H9 (cell line): ENCODE results near the gene TRMT6. TPM values are rescaled to one million over a fixed set of nuclear protein-coding genes. Genes with fewer than 3 reads are reported as not detected.
A peak's percentile ranks its signal among the peaks of the same experiment; 100 is the strongest.

Source experiments
- DNase-seq: peaks from one replicate; pipeline ENCODE4 v3.0.0-alpha.2; 2017
- H2AFZ ChIP-seq: one replicate; pipeline ENCODE4 v1.6.1; 2013; ENCODE audit warnings: mild to moderate bottlenecking, low read length, control low read depth, moderate library complexity
- H2AK5ac ChIP-seq: 2 replicates; pipeline ENCODE4 v1.6.1; 2013; ENCODE audit warnings: low read length, control low read depth, mixed read lengths; ENCODE audit not compliant: insufficient read length
- H2BK120ac ChIP-seq: one replicate; pipeline ENCODE4 v1.6.1; 2013; ENCODE audit warnings: low read depth, mild to moderate bottlenecking, low read length, control low read depth, inconsistent platforms; ENCODE audit not compliant: poor library complexity, severe bottlenecking
- H2BK12ac ChIP-seq: 2 replicates; pipeline ENCODE4 v1.6.1; 2013; ENCODE audit warnings: low read length, control low read depth, mixed read lengths, low read depth; ENCODE audit not compliant: insufficient read length
- H2BK15ac ChIP-seq: 2 replicates; pipeline ENCODE4 v1.6.1; 2013; ENCODE audit warnings: low read depth, low read length, control low read depth
- H2BK20ac ChIP-seq: one replicate; pipeline ENCODE4 v1.6.1; 2013; ENCODE audit warnings: low read depth, mild to moderate bottlenecking, low read length, control low read depth, inconsistent platforms; ENCODE audit not compliant: poor library complexity, severe bottlenecking
- H2BK5ac ChIP-seq: 2 replicates; pipeline ENCODE4 v1.6.1; 2013; ENCODE audit warnings: low read length, control low read depth, mixed read lengths; ENCODE audit not compliant: insufficient read length
- H3K14ac ChIP-seq: 2 replicates; pipeline ENCODE4 v1.6.1; 2013; ENCODE audit warnings: low read length, control low read depth; ENCODE audit not compliant: insufficient read depth
- H3K18ac ChIP-seq: 2 replicates; pipeline ENCODE4 v1.6.1; 2013; ENCODE audit warnings: low read depth, mild to moderate bottlenecking, mixed read lengths, low read length, control low read depth; ENCODE audit not compliant: insufficient read length
- H3K23ac ChIP-seq: 2 replicates; pipeline ENCODE4 v1.6.1; 2013; ENCODE audit warnings: low read length, control low read depth, mixed read lengths, low read depth; ENCODE audit not compliant: insufficient read length
- H3K23me2 ChIP-seq: 2 replicates; pipeline ENCODE4 v1.6.1; 2013; ENCODE audit warnings: low read depth, mild to moderate bottlenecking, mixed read lengths, low read length, control low read depth; ENCODE audit not compliant: insufficient read length, poor library complexity, severe bottlenecking
- H3K27ac ChIP-seq: 2 replicates; pipeline ENCODE4 v1.5.1; 2013; ENCODE audit warnings: low read length, control low read depth, mixed read lengths, low read depth; ENCODE audit not compliant: insufficient read length
- H3K27me3 ChIP-seq: 2 replicates; pipeline ENCODE4 v1.6.1; 2013; ENCODE audit warnings: low read length, control low read depth, inconsistent platforms; ENCODE audit not compliant: insufficient read depth
- H3K4ac ChIP-seq: 2 replicates; pipeline ENCODE4 v1.6.1; 2013; ENCODE audit warnings: low read depth, mild to moderate bottlenecking, control low read depth, inconsistent platforms, low read length, moderate library complexity
- H3K4me1 ChIP-seq: 2 replicates; pipeline ENCODE4 v1.6.1; 2013; ENCODE audit warnings: low read length, control low read depth, inconsistent platforms; ENCODE audit not compliant: insufficient read depth
- H3K4me2 ChIP-seq: 2 replicates; pipeline ENCODE4 v1.6.1; 2013; ENCODE audit warnings: low read length, control low read depth, mixed read lengths; ENCODE audit not compliant: insufficient read length, insufficient read depth
- H3K56ac ChIP-seq: 2 replicates; pipeline ENCODE4 v1.6.1; 2013; ENCODE audit warnings: low read depth, mild to moderate bottlenecking, mixed read lengths, low read length, control low read depth; ENCODE audit not compliant: insufficient read length
- H3K79me1 ChIP-seq: 2 replicates; pipeline ENCODE4 v1.6.1; 2013; ENCODE audit warnings: low read depth, mild to moderate bottlenecking, moderate library complexity, low read length, control low read depth, inconsistent platforms; ENCODE audit not compliant: insufficient read depth, poor library complexity, severe bottlenecking
- H3K79me2 ChIP-seq: 2 replicates; pipeline ENCODE4 v1.6.1; 2013; ENCODE audit warnings: low read length, control low read depth, inconsistent platforms; ENCODE audit not compliant: insufficient read depth
- H3K9ac ChIP-seq: 2 replicates; pipeline ENCODE4 v1.6.1; 2013; ENCODE audit warnings: low read length, control low read depth, mixed read lengths; ENCODE audit not compliant: insufficient read length; ENCODE audit errors: extremely low read depth
- H3K9me3 ChIP-seq: one replicate; pipeline ENCODE4 v1.6.1; 2013; ENCODE audit warnings: low read depth, low read length, inconsistent platforms; ENCODE audit not compliant: control insufficient read depth
- H3T11ph ChIP-seq: one replicate; pipeline ENCODE4 v1.6.1; 2013; ENCODE audit warnings: mild to moderate bottlenecking, low read length, control low read depth, inconsistent platforms
- H4K20me1 ChIP-seq: one replicate; pipeline ENCODE4 v1.6.1; 2013; ENCODE audit not compliant: control insufficient read depth, insufficient read length, insufficient read depth
- H4K5ac ChIP-seq: 2 replicates; pipeline ENCODE4 v1.6.1; 2013; ENCODE audit warnings: low read depth, mild to moderate bottlenecking, mixed read lengths, low read length, control low read depth; ENCODE audit not compliant: insufficient read length
- H4K8ac ChIP-seq: replicated peaks from 2 replicates; pipeline ENCODE4 v1.6.1; 2013; ENCODE audit warnings: low read length, control low read depth, mixed read lengths, low read depth; ENCODE audit not compliant: insufficient read length
- H4K91ac ChIP-seq: 2 replicates; pipeline ENCODE4 v1.6.1; 2013; ENCODE audit warnings: low read depth, mild to moderate bottlenecking, moderate library complexity, mixed read lengths, low read length, control low read depth; ENCODE audit not compliant: insufficient read length
- H3K27ac Mint-ChIP-seq, 3 experiments: 2 replicates in 2 of 3; 3 replicates in 1 of 3; pipeline ENCODE4 v1.8.0; 2020 to 2021; ENCODE audit warnings: mixed read lengths in 3 of 3, mild to moderate bottlenecking in 1 of 3, moderate library complexity in 1 of 3
- H3K27me3 Mint-ChIP-seq: 2 replicates; pipeline ENCODE4 v1.8.0; 2021; ENCODE audit warnings: low read depth, mild to moderate bottlenecking, moderate library complexity, mixed read lengths
- H3K36me3 Mint-ChIP-seq, 3 experiments: 2 replicates in 2 of 3; 3 replicates in 1 of 3; pipeline ENCODE4 v1.8.0; 2020 to 2021; ENCODE audit warnings: low read depth in 3 of 3, mixed read lengths in 3 of 3; ENCODE audit not compliant: insufficient read depth in 1 of 3
- H3K4me1 Mint-ChIP-seq, 2 experiments: 2 replicates each; pipeline ENCODE4 v1.8.0; 2020; ENCODE audit warnings: mixed read lengths in 2 of 2
- H3K4me3 Mint-ChIP-seq, 2 experiments: 2 replicates in 1 of 2; 3 replicates in 1 of 2; pipeline ENCODE4 v1.8.0; 2020 to 2021; ENCODE audit warnings: mild to moderate bottlenecking in 2 of 2, mixed read lengths in 2 of 2, moderate library complexity in 1 of 2
- H3K9me3 Mint-ChIP-seq, 2 experiments: 2 replicates in 1 of 2; 3 replicates in 1 of 2; pipeline ENCODE4 v1.8.0; 2020; ENCODE audit warnings: mild to moderate bottlenecking in 2 of 2, mixed read lengths in 2 of 2, moderate library complexity in 1 of 2
- CTCF ChIP-seq: fragments of 200-600 bp; sonication (generic); conservative IDR thresholded peaks from 3 replicates; pipeline ENCODE4 v1.8.0; 2021; ENCODE audit warnings: antibody characterized with exemption, mild to moderate bottlenecking
- WGBS: extraction: QIAGEN DNeasy Blood & Tissue Kit; methylation state at CpG from one replicate; pipeline ENCODE4 v1.1.7; 2013; ENCODE audit warnings: missing lambda C conversion rate, low lambda C conversion rate, mixed read lengths; ENCODE audit not compliant: insufficient read length; ENCODE audit errors: extremely low coverage; 5-methylcytosine and 5-hydroxymethylcytosine counted together
- total RNA-seq: library from RNA; stranded (reverse); gene quantifications from 2 replicates; pipeline ENCODE4 v1.2.1, GENCODE V29; 2021

TRMT6 gene
- total RNA-seq, 1 experiment from 2014 or later: 34.4 TPM

GRCh38 chr20:5989539-5989938 lies 39.2 kb upstream of the TRMT6 start:
- H3K4me3 Mint-ChIP-seq: no peak overlapping the region
- no CpG with 5 or more reads among the region's 1 CpG for WGBS
- H3K27ac ChIP-seq: no peak overlapping the region
- H3K27me3 Mint-ChIP-seq: no peaks in the 10 kb centered on the region
- no peak overlapping the region for H2BK20ac ChIP-seq
- H3T11ph ChIP-seq: no peak overlapping the region
- H2AFZ ChIP-seq: no peak overlapping the region
- H3K56ac ChIP-seq: no peak overlapping the region
- no peaks in the 10 kb centered on the region for H3K79me2 ChIP-seq
- peak; percentile 30; the same call in 2 of the 3 replicates for TF ChIP-seq CTCF
- no peaks in the 10 kb centered on the region for H3K4me1 Mint-ChIP-seq
- no peak overlapping the region for H3K4me2 ChIP-seq
- no peaks in the 10 kb centered on the region for H3K23me2 ChIP-seq
- no peak overlapping the region for H3K14ac ChIP-seq
- H4K8ac ChIP-seq: no peak overlapping the region
- no peak overlapping the region for H2BK5ac ChIP-seq
- H3K27me3 ChIP-seq: no peaks in the 10 kb centered on the region
- H2BK12ac ChIP-seq: no peak overlapping the region
- no peak overlapping the region for H2BK15ac ChIP-seq
- no peaks in the 10 kb centered on the region for H3K4me1 ChIP-seq
- no peak overlapping the region for H3K18ac ChIP-seq
- H3K9me3 ChIP-seq: no peaks in the 10 kb centered on the region
- H2BK120ac ChIP-seq: no peak overlapping the region
- H2AK5ac ChIP-seq: no peak overlapping the region
- no peaks in the 10 kb centered on the region for H3K79me1 ChIP-seq
- H3K23ac ChIP-seq: no peak overlapping the region
- DNase-seq: no peak
- no peak overlapping the region for H3K4ac ChIP-seq
- no peaks in the 10 kb centered on the region for H3K9me3 Mint-ChIP-seq
- no peak overlapping the region for H4K5ac ChIP-seq
- no peaks in the 10 kb centered on the region for H4K20me1 ChIP-seq
- no peak overlapping the region for H4K91ac ChIP-seq
- no peak overlapping the region for H3K27ac Mint-ChIP-seq
- H3K36me3 Mint-ChIP-seq: peaks cover 5 to 63% (median 37%) of the 10 kb centered on the region in 3 experiments
- no peak overlapping the region for H3K9ac ChIP-seq
